ENCODE results near the gene CLK1. TPM values are rescaled to one million over a fixed set of nuclear protein-coding genes. Genes with fewer than 3 reads are reported as not detected.
A peak's percentile ranks its signal among the peaks of the same experiment; 100 is the strongest.

CLK1 gene
- total and polyA plus RNA-seq, 2 of the 13 experiments (the other 11 are each of a cell fraction or from before 2014, with no cell fraction given), result 66.6 to 101 TPM

GRCh38 chr2:200812122-200813022 lies 52.1 kb downstream of the CLK1 start (continued):
- no peak; the same call in 1 of the 2 replicates for TF ChIP-seq AFF4 (CRISPR knock-in tag; IDR thresholded peaks at IDR 0.05)
- no peak for TF ChIP-seq ZNF207 (IDR thresholded peaks at IDR 0.05; ENCODE audit: borderline replicate concordance)
- no peak for TF ChIP-seq MLXIP (CRISPR knock-in tag; IDR thresholded peaks at IDR 0.05; ENCODE audit: borderline replicate concordance)
- no peak; the same call in 1 of the 2 replicates for TF ChIP-seq NCOA2 (CRISPR knock-in tag; IDR thresholded peaks at IDR 0.05)
- TF ChIP-seq AKAP8 (CRISPR knock-in tag; IDR thresholded peaks at IDR 0.05), result peak; percentile 31; the same call in 1 of the 2 replicates
- TF ChIP-seq MXD3 (CRISPR knock-in tag; IDR thresholded peaks at IDR 0.05), result peak; percentile 72; the same call in 1 of the 2 replicates
- no peak for TF ChIP-seq ZNF567 (CRISPR knock-in tag; IDR thresholded peaks at IDR 0.05; ENCODE audit: borderline replicate concordance)
- TF ChIP-seq STAT5B (CRISPR knock-in tag; IDR thresholded peaks at IDR 0.05), result no peak
- no peak; the same call in 1 of the 2 replicates for TF ChIP-seq POLR2AphosphoS5 (IDR thresholded peaks at IDR 0.05; ENCODE audit: low read depth, low read length)
- TF ChIP-seq TRAFD1 (CRISPR knock-in tag; IDR thresholded peaks at IDR 0.05; ENCODE audit: borderline replicate concordance), result no peak
- TF ChIP-seq IKZF5 (CRISPR knock-in tag; IDR thresholded peaks at IDR 0.05), result 0 out of 2 replicates have a peak, but pooled peaks have one; percentile 10
- no peak for TF ChIP-seq ETV6 (CRISPR knock-in tag; conservative IDR thresholded peaks at IDR 0.05)
- TF ChIP-seq STAG1 (CRISPR knock-in tag; IDR thresholded peaks at IDR 0.05), result peak; percentile 77
- TF ChIP-seq FOXP1 (IDR thresholded peaks at IDR 0.05), result no peak
- TF ChIP-seq FOXP1 (CRISPR knock-in tag; IDR thresholded peaks at IDR 0.05), result no peak; the same call in 1 of the 2 replicates
- TF ChIP-seq GTF2F1 (IDR thresholded peaks at IDR 0.05; ENCODE audit: low read length), result no peak
- no peak for TF ChIP-seq SOX13 (IDR thresholded peaks at IDR 0.05)
- TF ChIP-seq SOX13 (CRISPR knock-in tag; conservative IDR thresholded peaks at IDR 0.05 in 1 of 2, IDR thresholded peaks at IDR 0.05 in 1 of 2), result no peak; a peak in 2 of 4 replicates
- TF ChIP-seq ZNF20 (CRISPR knock-in tag; IDR thresholded peaks at IDR 0.05), result peak; percentile 63; the same call in 1 of the 2 replicates
